K562 (cell line): ENCODE data around the gene SMAD1. TPM values are rescaled to one million over a fixed set of nuclear protein-coding genes. Genes with fewer than 3 reads are reported as not detected.

Source experiments
- CHD7 ChIP-seq: fragments of 200-600 bp; sonication (generic); IDR thresholded peaks from one replicate; pipeline ENCODE4 v1.6.1; 2012; ENCODE audit warnings: mild to moderate bottlenecking, low read depth, low read length, inconsistent platforms
- polyA plus RNA-seq, 8 experiments: library from polyadenylated mRNA; depleted of rRNA in 4 of 8; stranded (reverse) in 5 of 8; unstranded in 3 of 8; fragments of >200 nt; fragmentation: Nextera tagmentation in 2 of 8; fragmentation: Illumina TruSeq in 1 of 8; extraction: Ambion mirVana in 2 of 8; extraction: Trizol in 1 of 8; gene quantifications; 2 replicates each; pipeline versions ENCODE4 v1.2.1 to v1.2.3, GENCODE V29; 2011 to 2014; ENCODE audit warnings: inconsistent platforms in 1 of 8, missing spikeins in 1 of 8
- total RNA-seq, 7 experiments: library from RNA; depleted of rRNA in 6 of 7; stranded (reverse); fragments of >200 nt in 6 of 7; fragmentation: Illumina TruSeq in 2 of 7; extraction: Trizol in 2 of 7; gene quantifications; 2 replicates each; pipeline versions ENCODE4 v1.2.1 to v1.2.3, GENCODE V29; 2011 to 2021; ENCODE audit warnings: low replicate concordance in 1 of 7

The SMAD1 gene
- total and polyA plus RNA-seq, 9 of the 15 experiments (the other 6 are each of a cell fraction or from before 2014, with no cell fraction given), result 0.05 to 0.54 (median 0.21) TPM; not detected in 3

GRCh38 chr4:145481164-145481941, at the start of gene SMAD1 (continued):
- TF ChIP-seq CHD7, result no peak
